BJ (cell line): ENCODE results near the gene ITGA1. TPM values are rescaled to one million over a fixed set of nuclear protein-coding genes. Genes with fewer than 3 reads are reported as not detected.

ENCODE experiments used
- CTCF ChIA-PET: fragments of 350-600 bp; formaldehyde crosslinking; extraction: SDS; loops from one replicate; lab custom pipeline; 2021; ENCODE audit warnings: antibody characterized with exemption, inconsistent platforms; lab: Yijun Ruan, JAX
- POLR2A ChIA-PET: fragments of 300-600 bp; sonication (Branson Sonifier 250); formaldehyde crosslinking; extraction: SDS; loops from one replicate; lab custom pipeline; 2021; ENCODE audit warnings: antibody characterized with exemption; lab: Charles Lee
- DNase-seq: peaks from one replicate; pipeline ENCODE4 v3.0.0-alpha.2; 2011; ENCODE audit warnings: low read depth
- H3K27me3 ChIP-seq: 2 replicates; pipeline ENCODE4 v1.6.0; 2011; ENCODE audit warnings: low read length; ENCODE audit not compliant: control insufficient read depth, insufficient read depth
- H3K36me3 ChIP-seq: 2 replicates; pipeline ENCODE4 v1.5.1; 2011; ENCODE audit warnings: low read length; ENCODE audit not compliant: control insufficient read depth, insufficient read depth
- H3K4me3 ChIP-seq: 2 replicates; pipeline ENCODE4 v1.5.1; 2011; ENCODE audit warnings: low read depth, mild to moderate bottlenecking, control low read depth, low read length
- polyA plus RNA-seq: library from polyadenylated mRNA; depleted of rRNA; stranded (reverse); fragments of >200 nt; gene quantifications from 2 replicates; pipeline ENCODE4 v1.2.3, GENCODE V29; 2011
- TF ChIP-seq, protein P1 (sequence below): IDR thresholded peaks from 2 replicates; pipeline ENCODE4 v1.5.1; 2011; ENCODE audit warnings: low read depth, mild to moderate bottlenecking, control low read depth, inconsistent platforms, low read length, moderate library complexity; ENCODE audit not compliant: insufficient read depth

The ITGA1 gene
- polyA plus RNA-seq, 1 experiment = 35.2 TPM

GRCh38 chr5:52829664-52830063 is 41.9 kb downstream of the ITGA1 start:
- TF ChIP-seq, protein P1, sequence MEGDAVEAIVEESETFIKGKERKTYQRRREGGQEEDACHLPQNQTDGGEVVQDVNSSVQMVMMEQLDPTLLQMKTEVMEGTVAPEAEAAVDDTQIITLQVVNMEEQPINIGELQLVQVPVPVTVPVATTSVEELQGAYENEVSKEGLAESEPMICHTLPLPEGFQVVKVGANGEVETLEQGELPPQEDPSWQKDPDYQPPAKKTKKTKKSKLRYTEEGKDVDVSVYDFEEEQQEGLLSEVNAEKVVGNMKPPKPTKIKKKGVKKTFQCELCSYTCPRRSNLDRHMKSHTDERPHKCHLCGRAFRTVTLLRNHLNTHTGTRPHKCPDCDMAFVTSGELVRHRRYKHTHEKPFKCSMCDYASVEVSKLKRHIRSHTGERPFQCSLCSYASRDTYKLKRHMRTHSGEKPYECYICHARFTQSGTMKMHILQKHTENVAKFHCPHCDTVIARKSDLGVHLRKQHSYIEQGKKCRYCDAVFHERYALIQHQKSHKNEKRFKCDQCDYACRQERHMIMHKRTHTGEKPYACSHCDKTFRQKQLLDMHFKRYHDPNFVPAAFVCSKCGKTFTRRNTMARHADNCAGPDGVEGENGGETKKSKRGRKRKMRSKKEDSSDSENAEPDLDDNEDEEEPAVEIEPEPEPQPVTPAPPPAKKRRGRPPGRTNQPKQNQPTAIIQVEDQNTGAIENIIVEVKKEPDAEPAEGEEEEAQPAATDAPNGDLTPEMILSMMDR = no peak
- CTCF ChIA-PET = no interaction called here
- no peaks in the 10 kb centered on the region for H3K27me3 ChIP-seq
- DNase-seq = no peak
- no peaks in the 10 kb centered on the region for H3K36me3 ChIP-seq
- POLR2A ChIA-PET = no interaction called here
- no peak overlapping the region for H3K4me3 ChIP-seq

- no peak overlapping the region for H3K4me3 ChIP-seq
- DNase-seq = no peak
- CTCF ChIA-PET = no interaction called here
- TF ChIP-seq, protein P1 = no peak
- POLR2A ChIA-PET = no interaction called here
- no peaks in the 10 kb centered on the region for H3K36me3 ChIP-seq
- no peaks in the 10 kb centered on the region for H3K27me3 ChIP-seq
These were observed 42.9 kb downstream of the ITGA1 start for GRCh38 chr5:52830650-52831049.

DNA sequence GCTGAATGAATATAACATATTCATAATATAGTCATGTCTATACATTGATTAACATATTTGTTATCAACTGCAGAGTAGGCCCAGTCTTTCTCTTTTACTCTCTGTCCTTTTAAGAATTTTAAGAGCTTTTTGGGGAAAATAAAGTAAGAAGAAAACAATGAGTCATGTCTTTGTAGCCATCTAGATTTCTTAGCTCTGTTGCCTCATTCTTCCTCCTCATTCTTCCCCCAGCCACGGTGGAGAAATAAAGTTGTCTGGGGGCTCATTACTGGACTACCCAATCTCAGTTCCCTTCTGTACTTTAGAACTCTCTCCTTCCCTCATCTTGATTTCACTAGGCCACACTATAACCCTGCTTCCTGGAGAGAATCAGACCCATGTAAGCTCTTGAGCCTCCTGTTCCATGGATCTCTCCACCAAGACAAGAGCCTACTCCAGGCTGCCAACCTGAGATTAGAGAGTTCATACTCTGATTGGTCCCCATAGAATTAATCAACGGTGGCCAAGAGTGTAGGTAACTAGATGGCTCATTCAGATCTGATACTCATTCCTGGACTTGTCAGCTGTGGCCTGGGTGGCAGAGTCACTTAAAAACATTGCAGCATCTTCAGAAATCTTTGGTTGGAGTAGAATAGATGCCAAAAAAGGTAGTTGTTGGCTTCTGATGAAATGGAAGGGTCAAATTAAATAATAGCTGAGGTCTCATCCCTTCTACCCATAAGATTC is 44.2 kb downstream of the ITGA1 start:
- ChIA-PET CTCF (interaction anchor here (0.6 kb wide), 1 partner anchor 15 kb away, joined by 3 read pairs; no protein-coding TSS in a partner anchor), POLR2A (no interaction called here)
- TF ChIP-seq, protein P1 = no peak

GRCh38 chr5:52834320-52834719 is 46.6 kb downstream of the ITGA1 start:
- CTCF ChIA-PET = no interaction called here
- POLR2A ChIA-PET = no interaction called here

More for the DNA sequence above, 44.2 kb downstream of the ITGA1 start:
- H3K4me3 ChIP-seq = no peak overlapping the region
- no peak for DNase-seq
- no peaks in the 10 kb centered on the region for H3K36me3 ChIP-seq
- no peaks in the 10 kb centered on the region for H3K27me3 ChIP-seq

DNA sequence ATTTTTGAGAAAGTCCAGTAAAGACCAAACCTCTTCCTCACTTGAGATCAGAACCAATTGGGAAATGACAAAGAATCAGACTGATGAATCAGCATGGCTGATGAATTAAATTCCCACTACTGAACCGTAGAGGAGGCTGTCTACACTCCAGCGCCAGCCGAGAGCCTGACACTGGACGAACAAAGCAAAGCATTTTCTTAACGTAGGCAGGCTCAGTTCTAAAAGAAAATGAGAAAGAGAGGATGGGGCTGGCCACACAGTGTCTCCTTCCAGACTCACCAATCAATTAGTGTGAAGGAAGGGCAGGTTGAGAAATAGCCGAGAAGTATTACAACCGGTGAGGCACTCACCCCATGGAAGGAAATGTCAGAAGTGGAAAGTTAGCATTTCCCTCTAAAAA is 49.4 kb downstream of the ITGA1 start:
- no peaks in the 10 kb centered on the region for H3K36me3 ChIP-seq
- H3K27me3 ChIP-seq = no peaks in the 10 kb centered on the region
- DNase-seq = no peak
- POLR2A ChIA-PET = no interaction called here
- TF ChIP-seq, protein P1 = no peak
- no peak overlapping the region for H3K4me3 ChIP-seq
- CTCF ChIA-PET = no interaction called here

More at GRCh38 chr5:52834320-52834719, 46.6 kb downstream of the ITGA1 start:
- TF ChIP-seq, protein P1 = no peak
- Histone ChIP-seq H3K4me3 (no peak overlapping the region), H3K27me3 (no peaks in the 10 kb centered on the region), H3K36me3 (no peaks in the 10 kb centered on the region)
- no peak for DNase-seq
